DOHH2 (cell line): Measurements from ENCODE around the gene ANK3.

ENCODE experiments used
- EZH2phosphoT487 ChIP-seq: fragments of 200-600 bp; sonication (generic); IDR thresholded peaks from 2 replicates; pipeline ENCODE4 v1.6.1; 2017; ENCODE audit warnings: borderline replicate concordance, mild to moderate bottlenecking, antibody characterized with exemption, low read length, moderate library complexity, mixed read lengths
- TF ChIP-seq, protein P1 (sequence below): fragments of 200-600 bp; sonication (generic); IDR thresholded peaks from one replicate; pipeline ENCODE4 v1.5.1; 2014; ENCODE audit warnings: antibody characterized with exemption, mild to moderate bottlenecking, low read depth, low read length; ENCODE audit not compliant: poor library complexity, severe bottlenecking

DNA sequence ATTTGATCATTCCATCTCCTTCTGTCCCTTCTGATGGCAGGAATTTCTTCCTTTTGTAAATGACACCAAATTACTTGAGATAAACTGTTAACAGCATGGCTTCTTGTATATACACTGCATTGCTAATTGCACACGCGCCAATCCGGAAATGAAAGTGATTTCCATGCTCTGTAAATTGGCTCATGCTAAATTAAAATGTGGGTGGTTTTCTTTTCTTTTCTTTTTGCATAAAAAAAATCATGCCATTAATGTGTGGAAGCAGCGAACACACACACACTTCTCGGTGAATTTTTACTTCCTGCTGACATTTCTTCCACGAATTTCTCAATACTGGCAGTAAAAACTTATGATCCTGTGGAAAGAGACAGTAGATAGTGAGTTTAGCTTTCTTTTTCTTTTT, 360.2 kb downstream of the ANK3 start:
- TF ChIP-seq, protein P1, sequence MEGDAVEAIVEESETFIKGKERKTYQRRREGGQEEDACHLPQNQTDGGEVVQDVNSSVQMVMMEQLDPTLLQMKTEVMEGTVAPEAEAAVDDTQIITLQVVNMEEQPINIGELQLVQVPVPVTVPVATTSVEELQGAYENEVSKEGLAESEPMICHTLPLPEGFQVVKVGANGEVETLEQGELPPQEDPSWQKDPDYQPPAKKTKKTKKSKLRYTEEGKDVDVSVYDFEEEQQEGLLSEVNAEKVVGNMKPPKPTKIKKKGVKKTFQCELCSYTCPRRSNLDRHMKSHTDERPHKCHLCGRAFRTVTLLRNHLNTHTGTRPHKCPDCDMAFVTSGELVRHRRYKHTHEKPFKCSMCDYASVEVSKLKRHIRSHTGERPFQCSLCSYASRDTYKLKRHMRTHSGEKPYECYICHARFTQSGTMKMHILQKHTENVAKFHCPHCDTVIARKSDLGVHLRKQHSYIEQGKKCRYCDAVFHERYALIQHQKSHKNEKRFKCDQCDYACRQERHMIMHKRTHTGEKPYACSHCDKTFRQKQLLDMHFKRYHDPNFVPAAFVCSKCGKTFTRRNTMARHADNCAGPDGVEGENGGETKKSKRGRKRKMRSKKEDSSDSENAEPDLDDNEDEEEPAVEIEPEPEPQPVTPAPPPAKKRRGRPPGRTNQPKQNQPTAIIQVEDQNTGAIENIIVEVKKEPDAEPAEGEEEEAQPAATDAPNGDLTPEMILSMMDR: no peak
- TF ChIP-seq EZH2phosphoT487: no peak
